Uterus (tissue), 2 donors: ENCODE measurements around the gene LMX1B.

Experiments used
- POLR2A ChIP-seq, 2 donors: fragments of 450-650 bp; IDR thresholded peaks; one replicate each; pipeline ENCODE4 v1.6.1; 2016; ENCODE audit warnings: antibody characterized with exemption in 2 of 2, mild to moderate bottlenecking in 1 of 2, moderate library complexity in 1 of 2
- TF ChIP-seq, protein P1 (sequence below), 4 experiments: fragments of 200-600 bp in 2 of 4; fragments of 450-650 bp in 2 of 4; sonication (generic) in 2 of 4; IDR thresholded peaks; one replicate each; pipeline ENCODE4 v1.5.1; 2016 to 2019; ENCODE audit warnings: antibody characterized with exemption in 4 of 4, mild to moderate bottlenecking in 2 of 4, moderate library complexity in 1 of 4

DNA sequence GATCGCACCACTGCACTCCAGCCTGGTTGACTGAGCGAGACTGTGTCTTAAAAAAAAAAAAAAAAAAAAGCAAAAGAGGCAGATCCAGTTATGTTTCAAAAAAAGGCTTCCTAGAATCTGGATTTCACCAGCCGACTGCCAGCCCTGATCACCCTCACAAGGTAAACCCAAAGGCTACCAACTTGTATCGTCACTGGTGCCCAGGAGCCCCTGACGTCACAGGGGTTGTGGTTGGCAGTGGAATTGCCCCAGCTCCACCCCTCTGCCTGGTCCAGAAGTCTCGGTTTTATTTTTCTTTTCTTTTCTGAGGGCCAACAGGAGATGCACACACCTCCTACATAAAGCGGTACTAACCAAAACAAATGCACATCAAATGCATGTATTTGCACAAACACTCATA, 6.0 kb upstream of the LMX1B start:
- TF ChIP-seq POLR2A (IDR thresholded peaks at IDR 0.05), result no peak
- TF ChIP-seq, protein P1, sequence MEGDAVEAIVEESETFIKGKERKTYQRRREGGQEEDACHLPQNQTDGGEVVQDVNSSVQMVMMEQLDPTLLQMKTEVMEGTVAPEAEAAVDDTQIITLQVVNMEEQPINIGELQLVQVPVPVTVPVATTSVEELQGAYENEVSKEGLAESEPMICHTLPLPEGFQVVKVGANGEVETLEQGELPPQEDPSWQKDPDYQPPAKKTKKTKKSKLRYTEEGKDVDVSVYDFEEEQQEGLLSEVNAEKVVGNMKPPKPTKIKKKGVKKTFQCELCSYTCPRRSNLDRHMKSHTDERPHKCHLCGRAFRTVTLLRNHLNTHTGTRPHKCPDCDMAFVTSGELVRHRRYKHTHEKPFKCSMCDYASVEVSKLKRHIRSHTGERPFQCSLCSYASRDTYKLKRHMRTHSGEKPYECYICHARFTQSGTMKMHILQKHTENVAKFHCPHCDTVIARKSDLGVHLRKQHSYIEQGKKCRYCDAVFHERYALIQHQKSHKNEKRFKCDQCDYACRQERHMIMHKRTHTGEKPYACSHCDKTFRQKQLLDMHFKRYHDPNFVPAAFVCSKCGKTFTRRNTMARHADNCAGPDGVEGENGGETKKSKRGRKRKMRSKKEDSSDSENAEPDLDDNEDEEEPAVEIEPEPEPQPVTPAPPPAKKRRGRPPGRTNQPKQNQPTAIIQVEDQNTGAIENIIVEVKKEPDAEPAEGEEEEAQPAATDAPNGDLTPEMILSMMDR (IDR thresholded peaks at IDR 0.05), result no peak
